Measurements from ENCODE around the gene PPFIA4. TPM values are rescaled to one million over a fixed set of nuclear protein-coding genes. Genes with fewer than 3 reads are reported as not detected.
"Not testable (repeated sequence)": the region's sequence is repeated elsewhere in the genome, so short reads cannot be mapped to it uniquely, and the experiment has no call there.

PPFIA4 gene
- polyA plus RNA-seq (2013, experiment 1 of 4), result 9.1 TPM
- 13.2 TPM for polyA plus RNA-seq (2013, experiment 2 of 4)
- polyA plus RNA-seq (2013, experiment 3 of 4), result 11.0 TPM
- polyA plus RNA-seq (2013, experiment 4 of 4), result 14.2 TPM

- H3K9me3 ChIP-seq (ENCODE audit: control insufficient read depth, low read length), result no peaks in the 10 kb centered on the region
- WGBS, 2 experiments, result 13 to 14% methylated on average over 52 of the region's 52 CpGs
- peak within 1 kb of the TSS; percentile 68 for H3K4me3 ChIP-seq (ENCODE audit: insufficient read depth, low read depth, low read length)
- peaks cover 30% of the 10 kb centered on the region for H3K27me3 ChIP-seq (ENCODE audit: control insufficient read depth, insufficient read depth, low read length, poor library complexity, severe bottlenecking)
- no peak within 1 kb of the TSS for H3K27ac ChIP-seq (ENCODE audit: insufficient read depth, low read depth, low read length, poor library complexity, severe bottlenecking)
- peaks cover 18% of the 10 kb centered on the region for H3K4me1 ChIP-seq (ENCODE audit: control insufficient read depth, insufficient read depth, low read length)
- peaks cover 24% of the 10 kb centered on the region for H3K36me3 ChIP-seq (ENCODE audit: control insufficient read depth, insufficient read depth, low read length)
These were observed at the start of gene PPFIA4 for GRCh38 chr1:203026031-203026665. PPFIA4 (plus strand) TSS chr1:203026491; CDS start chr1:203039009, 12,518 bp downstream.

- Histone ChIP-seq H3K27me3 (ENCODE audit: control insufficient read depth, insufficient read depth, low read length, poor library complexity, severe bottlenecking) (peaks cover 15% of the 10 kb centered on the region), H3K9me3 (ENCODE audit: control insufficient read depth, low read length) (no peaks in the 10 kb centered on the region), H3K36me3 (ENCODE audit: control insufficient read depth, insufficient read depth, low read length) (no peaks in the 10 kb centered on the region), H3K4me3 (ENCODE audit: insufficient read depth, low read depth, low read length) (no peak overlapping the region), H3K4me1 (ENCODE audit: control insufficient read depth, insufficient read depth, low read length) (no peaks in the 10 kb centered on the region), H3K27ac (ENCODE audit: insufficient read depth, low read depth, low read length, poor library complexity, severe bottlenecking) (no peak overlapping the region)
- 84 to 86% methylated on average over 3 of the region's 3 CpGs for WGBS, 2 experiments
These were observed 49.7 kb upstream of the PPFIA4 start for GRCh38 chr1:202976633-202977032.

- no peak overlapping the region for H3K4me3 ChIP-seq (ENCODE audit: insufficient read depth, low read depth, low read length)
- peaks cover 7% of the 10 kb centered on the region for H3K27me3 ChIP-seq (ENCODE audit: control insufficient read depth, insufficient read depth, low read length, poor library complexity, severe bottlenecking)
- no peaks in the 10 kb centered on the region for H3K4me1 ChIP-seq (ENCODE audit: control insufficient read depth, insufficient read depth, low read length)
- no peaks in the 10 kb centered on the region for H3K9me3 ChIP-seq (ENCODE audit: control insufficient read depth, low read length)
- H3K27ac ChIP-seq (ENCODE audit: insufficient read depth, low read depth, low read length, poor library complexity, severe bottlenecking), result no peak overlapping the region
- no peaks in the 10 kb centered on the region for H3K36me3 ChIP-seq (ENCODE audit: control insufficient read depth, insufficient read depth, low read length)
- WGBS, 2 experiments, result 87 to 92% methylated on average over 2 of the region's 2 CpGs
These were observed 46.8 kb upstream of the PPFIA4 start for GRCh38 chr1:202979459-202979858.

- H3K4me3 ChIP-seq (ENCODE audit: insufficient read depth, low read depth, low read length), result no peak overlapping the region
- WGBS, 2 experiments, result 89 to 90% methylated on average over 2 of the region's 2 CpGs
- H3K36me3 ChIP-seq (ENCODE audit: control insufficient read depth, insufficient read depth, low read length), result no peaks in the 10 kb centered on the region
- no peaks in the 10 kb centered on the region for H3K27me3 ChIP-seq (ENCODE audit: control insufficient read depth, insufficient read depth, low read length, poor library complexity, severe bottlenecking)
- no peaks in the 10 kb centered on the region for H3K4me1 ChIP-seq (ENCODE audit: control insufficient read depth, insufficient read depth, low read length)
- H3K27ac ChIP-seq (ENCODE audit: insufficient read depth, low read depth, low read length, poor library complexity, severe bottlenecking), result no peak overlapping the region
- no peaks in the 10 kb centered on the region for H3K9me3 ChIP-seq (ENCODE audit: control insufficient read depth, low read length)
These were observed 44.4 kb upstream of the PPFIA4 start for GRCh38 chr1:202981939-202982338.

GRCh38 chr1:202982715-202983430, 43.4 kb upstream of the PPFIA4 start:
- Histone ChIP-seq H3K9me3 (ENCODE audit: control insufficient read depth, low read length) (no peaks in the 10 kb centered on the region), H3K27ac (ENCODE audit: insufficient read depth, low read depth, low read length, poor library complexity, severe bottlenecking) (no peak overlapping the region), H3K4me3 (ENCODE audit: insufficient read depth, low read depth, low read length) (no peak overlapping the region), H3K4me1 (ENCODE audit: control insufficient read depth, insufficient read depth, low read length) (no peaks in the 10 kb centered on the region), H3K36me3 (ENCODE audit: control insufficient read depth, insufficient read depth, low read length) (no peaks in the 10 kb centered on the region), H3K27me3 (ENCODE audit: control insufficient read depth, insufficient read depth, low read length, poor library complexity, severe bottlenecking) (no peaks in the 10 kb centered on the region)
- 90 to 91% methylated on average over 3 of the region's 3 CpGs for WGBS, 2 experiments

GRCh38 chr1:202986120-202986519, 40.2 kb upstream of the PPFIA4 start:
- not testable (repeated sequence) for H3K4me3 ChIP-seq (ENCODE audit: insufficient read depth, low read depth, low read length); H3K9me3 ChIP-seq (ENCODE audit: control insufficient read depth, low read length); H3K27ac ChIP-seq (ENCODE audit: insufficient read depth, low read depth, low read length, poor library complexity, severe bottlenecking); H3K36me3 ChIP-seq (ENCODE audit: control insufficient read depth, insufficient read depth, low read length); H3K4me1 ChIP-seq (ENCODE audit: control insufficient read depth, insufficient read depth, low read length); H3K27me3 ChIP-seq (ENCODE audit: control insufficient read depth, insufficient read depth, low read length, poor library complexity, severe bottlenecking)
- WGBS, 2 experiments, result 75 to 76% methylated on average over 7 to 9 of the region's 9 CpGs

- H3K4me1 ChIP-seq (ENCODE audit: control insufficient read depth, insufficient read depth, low read length), result no peaks in the 10 kb centered on the region
- no peak overlapping the region for H3K27ac ChIP-seq (ENCODE audit: insufficient read depth, low read depth, low read length, poor library complexity, severe bottlenecking)
- H3K9me3 ChIP-seq (ENCODE audit: control insufficient read depth, low read length), result no peaks in the 10 kb centered on the region
- H3K27me3 ChIP-seq (ENCODE audit: control insufficient read depth, insufficient read depth, low read length, poor library complexity, severe bottlenecking), result peaks cover 8% of the 10 kb centered on the region
- WGBS, 2 experiments, result 89 to 91% methylated on average over 7 of the region's 7 CpGs
- no peak overlapping the region for H3K4me3 ChIP-seq (ENCODE audit: insufficient read depth, low read depth, low read length)
- no peaks in the 10 kb centered on the region for H3K36me3 ChIP-seq (ENCODE audit: control insufficient read depth, insufficient read depth, low read length)
These were observed 39.0 kb upstream of the PPFIA4 start for GRCh38 chr1:202987255-202987654.

GRCh38 chr1:202987922-202988583, 38.2 kb upstream of the PPFIA4 start:
- no peaks in the 10 kb centered on the region for H3K36me3 ChIP-seq (ENCODE audit: control insufficient read depth, insufficient read depth, low read length)
- H3K4me3 ChIP-seq (ENCODE audit: insufficient read depth, low read depth, low read length), result no peak overlapping the region
- H3K27ac ChIP-seq (ENCODE audit: insufficient read depth, low read depth, low read length, poor library complexity, severe bottlenecking), result no peak overlapping the region
- WGBS, 2 experiments, result 86 to 91% methylated on average over 5 of the region's 5 CpGs
- H3K27me3 ChIP-seq (ENCODE audit: control insufficient read depth, insufficient read depth, low read length, poor library complexity, severe bottlenecking), result peaks cover 8% of the 10 kb centered on the region
- no peaks in the 10 kb centered on the region for H3K4me1 ChIP-seq (ENCODE audit: control insufficient read depth, insufficient read depth, low read length)
- H3K9me3 ChIP-seq (ENCODE audit: control insufficient read depth, low read length), result no peaks in the 10 kb centered on the region

GRCh38 chr1:202989879-202990278, 36.4 kb upstream of the PPFIA4 start:
- Histone ChIP-seq H3K36me3 (ENCODE audit: control insufficient read depth, insufficient read depth, low read length) (no peaks in the 10 kb centered on the region), H3K27me3 (ENCODE audit: control insufficient read depth, insufficient read depth, low read length, poor library complexity, severe bottlenecking) (peaks cover 8% of the 10 kb centered on the region), H3K27ac (ENCODE audit: insufficient read depth, low read depth, low read length, poor library complexity, severe bottlenecking) (no peak overlapping the region), H3K4me3 (ENCODE audit: insufficient read depth, low read depth, low read length) (no peak overlapping the region), H3K9me3 (ENCODE audit: control insufficient read depth, low read length) (no peaks in the 10 kb centered on the region), H3K4me1 (ENCODE audit: control insufficient read depth, insufficient read depth, low read length) (no peaks in the 10 kb centered on the region)
- WGBS, 2 experiments, result 85 to 100% methylated on average over 2 of the region's 2 CpGs

GRCh38 chr1:202991112-202991511, 35.2 kb upstream of the PPFIA4 start:
- peaks cover 12% of the 10 kb centered on the region for H3K27me3 ChIP-seq (ENCODE audit: control insufficient read depth, insufficient read depth, low read length, poor library complexity, severe bottlenecking)
- H3K4me1 ChIP-seq (ENCODE audit: control insufficient read depth, insufficient read depth, low read length), result no peaks in the 10 kb centered on the region
- no peak overlapping the region for H3K4me3 ChIP-seq (ENCODE audit: insufficient read depth, low read depth, low read length)
- no peak overlapping the region for H3K27ac ChIP-seq (ENCODE audit: insufficient read depth, low read depth, low read length, poor library complexity, severe bottlenecking)
- H3K36me3 ChIP-seq (ENCODE audit: control insufficient read depth, insufficient read depth, low read length), result no peaks in the 10 kb centered on the region
- no peaks in the 10 kb centered on the region for H3K9me3 ChIP-seq (ENCODE audit: control insufficient read depth, low read length)

Data from ectodermal cell (in vitro differentiated cells).